Upper lobe of left lung (tissue), 4 donors: ENCODE measurements around the gene HHAT.

Experiments
- CTCF ChIP-seq, 6 experiments: fragments of 450-650 bp in 4 of 6; fragments of 200-600 bp in 2 of 6; sonication (generic) in 2 of 6; IDR thresholded peaks; one replicate each; pipeline ENCODE4 v1.5.1; 2016 to 2019; ENCODE audit warnings: antibody characterized with exemption in 6 of 6
- POLR2AphosphoS5 ChIP-seq, 2 donors: sonication (generic); formaldehyde crosslinking; IDR thresholded peaks; one replicate each; pipeline ENCODE4 v1.5.1; 2017; ENCODE audit warnings: antibody characterized with exemption in 2 of 2

GRCh38 chr1:210700083-210700482, 371.4 kb downstream of the HHAT start:
- TF ChIP-seq CTCF (IDR thresholded peaks at IDR 0.05) (no peak), POLR2AphosphoS5 (IDR thresholded peaks at IDR 0.05) (no peak)
